Activated naive CD4-positive, alpha-beta T cell treated with anti-CD3 and anti-CD28 coated beads, Interleukin-2, amount 50 U/mL, for 24 hours (primary cell): ENCODE results near the gene GRIA2.
"Not testable (repeated sequence)": the region's sequence is repeated elsewhere in the genome, so short reads cannot be mapped to it uniquely, and the experiment has no call there.

ENCODE experiments used
- H3K27ac Mint-ChIP-seq: one replicate; pipeline ENCODE4 v1.8.0; 2021; ENCODE audit warnings: mild to moderate bottlenecking, mixed read lengths
- H3K27me3 Mint-ChIP-seq: one replicate; pipeline ENCODE4 v1.8.0; 2021; ENCODE audit warnings: mixed read lengths
- H3K36me3 Mint-ChIP-seq: one replicate; pipeline ENCODE4 v1.8.0; 2021; ENCODE audit warnings: mixed read lengths
- H3K4me1 Mint-ChIP-seq: one replicate; pipeline ENCODE4 v1.8.0; 2021; ENCODE audit warnings: mixed read lengths
- H3K4me3 Mint-ChIP-seq: one replicate; pipeline ENCODE4 v1.8.0; 2021; ENCODE audit warnings: mild to moderate bottlenecking, mixed read lengths
- H3K9me3 Mint-ChIP-seq: one replicate; pipeline ENCODE4 v1.8.0; 2021; ENCODE audit warnings: mixed read lengths

GRIA2 gene

DNA sequence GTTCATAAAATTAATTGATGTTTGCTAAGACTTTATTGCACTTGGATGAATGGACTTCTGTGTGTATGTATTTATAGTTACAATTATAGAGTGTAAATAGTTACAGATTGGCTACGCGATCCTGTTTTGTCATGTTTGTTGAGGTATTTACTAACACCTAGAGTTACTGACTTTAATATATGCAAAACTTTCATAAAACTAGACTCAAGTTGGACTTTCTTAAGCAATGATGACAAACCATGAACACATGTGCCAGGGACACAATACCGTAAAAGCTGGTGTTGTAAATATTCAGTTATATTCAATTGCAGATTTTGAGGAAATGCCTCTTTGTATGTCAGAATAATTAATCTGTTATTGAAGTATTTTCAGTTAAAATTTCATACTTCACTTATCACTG is 6.1 kb downstream of the GRIA2 start:
- peaks cover 13% of the 10 kb centered on the region for H3K27me3 Mint-ChIP-seq
- H3K4me3 Mint-ChIP-seq = no peak overlapping the region
- no peaks in the 10 kb centered on the region for H3K36me3 Mint-ChIP-seq
- no peaks in the 10 kb centered on the region for H3K4me1 Mint-ChIP-seq
- no peak overlapping the region for H3K27ac Mint-ChIP-seq
- H3K9me3 Mint-ChIP-seq = no peaks in the 10 kb centered on the region

DNA sequence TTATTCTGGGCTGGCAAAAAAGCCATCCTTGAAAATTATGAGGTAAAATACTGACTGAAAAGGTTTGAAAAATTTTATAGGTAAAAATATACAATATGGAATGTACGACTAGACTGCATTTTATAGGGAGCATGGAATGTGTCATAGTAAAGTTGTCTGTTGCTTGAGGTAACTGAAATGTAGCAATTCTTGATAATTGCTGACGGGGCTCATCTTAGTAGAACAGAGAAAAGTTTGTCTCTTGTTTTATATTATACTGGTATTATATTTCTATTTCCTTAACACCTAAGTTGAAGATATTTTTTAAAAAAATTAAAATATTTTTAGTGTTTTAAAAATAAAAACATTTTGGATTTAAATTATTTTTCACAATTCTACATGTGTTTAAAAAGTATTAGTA is 11.0 kb downstream of the GRIA2 start:
- Mint-ChIP-seq H3K4me3 (no peak overlapping the region), H3K27ac (no peak overlapping the region), H3K4me1 (no peaks in the 10 kb centered on the region), H3K27me3 (no peaks in the 10 kb centered on the region), H3K9me3 (no peaks in the 10 kb centered on the region), H3K36me3 (no peaks in the 10 kb centered on the region)

DNA sequence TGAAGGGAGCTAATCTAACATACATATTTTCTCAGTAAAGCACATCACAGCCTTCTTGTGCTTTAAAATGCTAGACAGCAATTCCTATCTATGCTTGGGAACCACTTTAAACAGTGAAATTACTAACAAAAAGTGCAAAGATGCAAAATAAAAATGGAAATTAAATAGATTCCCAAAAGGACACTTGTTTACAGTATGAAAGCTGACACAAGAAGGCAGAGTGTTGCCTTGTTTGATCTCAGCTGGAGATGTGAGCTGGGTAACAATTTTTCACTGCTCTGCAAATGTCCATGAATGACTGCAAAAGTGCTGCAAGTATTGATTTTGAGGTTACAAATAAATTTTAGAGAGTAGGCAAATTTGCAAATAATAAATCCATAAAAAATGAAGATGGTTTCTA is 22.3 kb downstream of the GRIA2 start:
- Mint-ChIP-seq H3K27ac (no peak overlapping the region), H3K9me3 (no peaks in the 10 kb centered on the region), H3K4me3 (no peak overlapping the region), H3K4me1 (no peaks in the 10 kb centered on the region), H3K27me3 (no peaks in the 10 kb centered on the region), H3K36me3 (no peaks in the 10 kb centered on the region)

DNA sequence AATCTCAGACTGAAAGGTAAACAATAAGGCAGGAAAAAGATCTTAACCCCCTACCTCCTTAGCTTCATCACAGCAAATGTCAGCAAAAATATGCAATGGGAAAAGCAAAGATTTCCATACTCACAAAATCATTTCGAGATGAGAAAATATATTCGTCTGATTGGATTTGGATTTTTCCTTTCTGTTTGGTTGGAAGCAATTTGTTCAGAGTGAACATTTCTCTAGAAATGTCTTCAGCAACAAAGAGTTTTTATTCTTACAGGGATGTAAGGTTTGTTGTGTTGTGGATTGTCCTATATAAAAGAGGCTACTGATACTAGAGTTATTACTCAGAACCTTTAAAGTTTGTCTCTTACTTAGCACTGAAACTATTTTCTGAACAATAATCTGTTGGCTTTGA is 23.8 kb downstream of the GRIA2 start:
- Mint-ChIP-seq H3K4me3 (no peak overlapping the region), H3K27ac (no peak overlapping the region), H3K9me3 (no peaks in the 10 kb centered on the region), H3K4me1 (no peaks in the 10 kb centered on the region), H3K36me3 (no peaks in the 10 kb centered on the region), H3K27me3 (no peaks in the 10 kb centered on the region)

DNA sequence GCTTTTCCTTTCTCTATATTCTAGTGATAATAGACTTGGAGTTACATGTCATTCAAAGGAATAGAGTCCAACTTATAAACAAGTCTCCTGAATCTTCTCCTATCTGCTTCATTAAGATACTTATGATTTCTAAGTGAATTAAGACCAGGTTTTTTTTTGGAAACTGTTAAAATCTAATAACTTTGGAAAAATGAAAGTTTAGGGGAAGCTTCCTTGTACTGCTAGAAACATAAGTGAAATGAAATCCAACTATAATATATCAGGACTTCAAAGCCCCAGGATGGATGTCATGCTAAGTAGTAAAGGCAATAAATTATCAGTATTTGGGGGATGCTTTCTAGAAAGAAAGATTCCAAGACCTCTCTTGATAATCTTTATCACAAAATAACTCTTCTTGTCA is 24.8 kb downstream of the GRIA2 start:
- no peak overlapping the region for H3K27ac Mint-ChIP-seq
- no peaks in the 10 kb centered on the region for H3K9me3 Mint-ChIP-seq
- no peak overlapping the region for H3K4me3 Mint-ChIP-seq
- no peaks in the 10 kb centered on the region for H3K36me3 Mint-ChIP-seq
- H3K27me3 Mint-ChIP-seq = no peaks in the 10 kb centered on the region
- no peaks in the 10 kb centered on the region for H3K4me1 Mint-ChIP-seq

DNA sequence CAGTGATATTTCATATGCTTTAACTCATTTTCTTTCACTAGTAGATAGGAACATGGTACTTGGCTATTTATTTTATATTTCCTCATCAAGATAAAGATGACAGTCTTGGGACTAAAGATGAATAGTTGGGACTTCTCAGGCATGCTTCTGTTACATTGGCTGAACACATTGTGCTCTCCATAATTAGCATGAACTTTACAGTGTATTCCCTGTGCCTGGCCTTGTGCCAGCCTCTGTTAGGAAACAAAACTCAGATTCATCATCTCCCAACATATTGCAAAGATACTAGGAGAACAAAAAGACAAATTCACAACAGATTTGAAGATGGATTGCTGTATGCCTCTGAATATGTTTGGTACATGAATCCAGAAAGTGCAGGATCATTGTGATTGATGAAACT is 26.4 kb downstream of the GRIA2 start:
- no peaks in the 10 kb centered on the region for H3K27me3 Mint-ChIP-seq
- H3K4me3 Mint-ChIP-seq = no peak overlapping the region
- H3K27ac Mint-ChIP-seq = no peak overlapping the region
- H3K4me1 Mint-ChIP-seq = no peaks in the 10 kb centered on the region
- H3K36me3 Mint-ChIP-seq = no peaks in the 10 kb centered on the region
- H3K9me3 Mint-ChIP-seq = peaks cover 5% of the 10 kb centered on the region

DNA sequence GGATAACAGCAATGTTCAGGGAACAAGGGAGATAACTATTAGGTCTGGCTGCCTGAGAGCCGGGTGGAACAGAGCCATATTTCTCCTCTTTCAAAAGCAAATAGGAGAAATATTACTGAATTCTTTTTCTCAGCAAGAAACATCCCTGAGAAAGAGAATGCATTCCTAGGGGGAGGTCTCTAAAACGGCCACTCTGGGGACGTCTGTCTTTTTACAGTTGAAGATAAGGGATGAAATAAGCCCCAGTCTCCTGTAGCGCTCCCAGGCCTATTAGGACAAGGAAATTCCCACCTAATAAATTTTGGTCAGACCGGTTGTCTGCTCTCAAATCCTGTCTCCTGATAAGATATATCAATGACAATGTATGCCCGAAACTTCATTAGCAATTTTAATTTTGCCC is 37.6 kb downstream of the GRIA2 start:
- H3K27ac Mint-ChIP-seq, H3K36me3 Mint-ChIP-seq, H3K4me1 Mint-ChIP-seq, H3K27me3 Mint-ChIP-seq, H3K9me3 Mint-ChIP-seq, H3K4me3 Mint-ChIP-seq: not testable (repeated sequence)

DNA sequence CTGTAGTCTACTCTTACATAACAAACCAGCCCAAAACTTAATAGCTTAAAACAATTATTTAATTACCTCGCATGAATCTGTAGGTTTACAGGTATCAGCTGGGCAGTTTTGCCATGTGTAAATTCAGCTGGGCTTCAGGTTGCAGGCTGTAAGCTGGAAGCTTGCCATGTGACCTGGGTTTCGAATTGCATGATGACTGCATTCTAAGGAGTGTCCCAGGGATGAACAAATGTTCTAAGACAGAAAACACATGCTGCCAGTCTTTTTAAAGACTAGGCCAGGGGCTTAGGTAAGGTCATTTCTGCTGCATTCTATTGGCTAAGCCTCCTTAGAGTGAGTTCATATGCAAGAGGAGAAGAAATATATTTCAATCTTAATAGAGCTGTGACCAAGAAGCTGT is 44.8 kb downstream of the GRIA2 start:
- no peak overlapping the region for H3K4me3 Mint-ChIP-seq

DNA sequence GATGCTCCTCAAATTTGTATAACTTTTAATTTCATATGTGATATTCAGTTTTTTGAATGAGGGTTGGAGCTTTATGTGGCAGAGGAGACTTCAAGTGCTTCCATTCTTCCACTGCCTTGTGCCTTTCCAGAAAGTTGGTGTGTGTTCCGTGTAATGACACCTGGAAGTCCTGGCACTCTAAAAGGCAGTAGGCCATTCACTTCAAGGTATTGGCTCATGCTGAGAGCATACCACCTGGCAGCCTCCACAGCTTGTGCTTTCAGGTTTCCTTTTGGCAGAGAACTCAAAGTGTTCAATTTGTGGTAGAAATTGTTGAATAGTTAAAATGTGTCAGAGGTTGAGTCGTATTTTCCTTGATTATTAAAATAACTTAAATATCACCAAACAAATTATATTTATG is 49.6 kb downstream of the GRIA2 start:
- H3K4me1 Mint-ChIP-seq = no peaks in the 10 kb centered on the region
- H3K27ac Mint-ChIP-seq = no peak overlapping the region
- no peak overlapping the region for H3K4me3 Mint-ChIP-seq
- no peaks in the 10 kb centered on the region for H3K27me3 Mint-ChIP-seq
- no peaks in the 10 kb centered on the region for H3K36me3 Mint-ChIP-seq
- peaks cover 17% of the 10 kb centered on the region for H3K9me3 Mint-ChIP-seq

More for the DNA sequence above, 44.8 kb downstream of the GRIA2 start:
- H3K27ac Mint-ChIP-seq = no peak overlapping the region
- H3K4me1 Mint-ChIP-seq = no peaks in the 10 kb centered on the region
- no peaks in the 10 kb centered on the region for H3K27me3 Mint-ChIP-seq
- no peaks in the 10 kb centered on the region for H3K36me3 Mint-ChIP-seq
- H3K9me3 Mint-ChIP-seq = peaks cover 8% of the 10 kb centered on the region

DNA sequence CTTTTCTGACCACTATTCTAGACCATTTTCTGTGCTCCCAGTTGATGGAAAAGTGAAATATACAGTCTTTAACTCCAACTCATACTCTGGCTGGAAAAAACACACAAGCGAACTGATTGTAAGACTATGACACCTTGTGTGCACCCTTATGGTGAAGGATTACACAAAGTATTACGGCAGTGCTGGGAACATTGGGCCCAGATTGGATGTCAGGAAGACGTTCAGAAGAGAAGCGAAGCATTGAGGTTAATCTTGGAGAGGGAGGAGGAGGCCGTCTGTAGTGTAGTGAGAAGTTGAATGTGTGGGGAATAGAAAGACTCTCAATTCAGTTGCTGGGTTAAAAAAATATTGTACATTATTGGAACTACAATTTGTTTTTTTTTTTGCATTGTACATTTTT is 50.0 kb downstream of the GRIA2 start:
- Mint-ChIP-seq H3K9me3 (peaks cover 17% of the 10 kb centered on the region), H3K4me1 (no peaks in the 10 kb centered on the region), H3K36me3 (no peaks in the 10 kb centered on the region), H3K27me3 (no peaks in the 10 kb centered on the region), H3K4me3 (no peak overlapping the region), H3K27ac (no peak overlapping the region)

DNA sequence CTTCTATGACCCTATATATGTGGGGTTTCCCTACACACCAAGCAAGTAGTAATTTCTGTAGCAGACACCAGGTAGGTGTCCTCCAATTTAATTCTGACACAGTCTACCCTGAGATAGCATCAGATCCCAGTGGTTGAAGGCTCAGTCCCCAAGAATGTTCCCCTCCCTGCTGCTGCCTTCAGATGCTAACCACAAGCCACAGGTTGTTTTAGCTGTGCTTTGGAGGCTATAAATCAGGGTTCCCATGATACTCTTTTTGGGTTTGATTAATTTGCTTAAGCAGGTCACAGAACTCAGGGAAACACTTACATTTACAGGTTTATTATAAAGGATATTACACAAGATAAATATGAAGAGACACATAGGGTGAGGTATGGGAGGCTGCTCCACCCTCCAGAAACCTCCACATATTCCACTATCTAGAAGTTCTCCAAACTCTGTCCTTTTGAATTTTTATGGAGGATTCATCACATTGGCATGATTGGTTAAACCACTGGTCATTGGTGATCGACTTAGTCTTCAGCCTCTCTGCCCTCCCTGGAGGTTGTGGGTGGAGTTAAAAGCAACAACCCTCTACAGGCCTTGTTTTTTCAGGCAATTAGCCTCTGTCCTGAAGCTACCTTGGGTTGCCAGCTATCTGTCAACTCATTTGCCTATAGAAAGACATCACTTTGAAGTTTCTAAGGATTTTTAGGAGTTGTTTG is 50.8 kb downstream of the GRIA2 start:
- H3K36me3 Mint-ChIP-seq = no peaks in the 10 kb centered on the region
- peaks cover 15% of the 10 kb centered on the region for H3K9me3 Mint-ChIP-seq
- no peaks in the 10 kb centered on the region for H3K27me3 Mint-ChIP-seq
- no peak overlapping the region for H3K4me3 Mint-ChIP-seq
- no peaks in the 10 kb centered on the region for H3K4me1 Mint-ChIP-seq
- H3K27ac Mint-ChIP-seq = no peak overlapping the region

DNA sequence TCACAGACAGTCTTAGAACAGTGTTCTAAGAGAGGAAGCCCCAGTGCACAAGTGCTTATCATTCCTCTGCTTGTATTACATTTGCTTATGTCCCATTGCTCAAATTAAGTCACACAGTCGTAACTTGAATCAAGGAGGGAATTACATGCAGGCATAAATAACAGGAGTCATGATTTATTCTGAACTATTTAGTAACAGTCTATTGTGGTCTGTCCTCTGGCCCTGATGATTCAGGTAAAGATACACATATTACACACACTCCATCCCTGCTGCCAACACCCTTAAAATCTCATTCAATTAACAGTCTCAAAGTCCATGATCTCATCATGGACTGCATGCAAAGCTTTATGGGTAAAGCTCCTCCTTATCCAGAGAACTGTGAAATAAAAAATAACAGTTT is 60.1 kb downstream of the GRIA2 start:
- no peak overlapping the region for H3K4me3 Mint-ChIP-seq
- H3K36me3 Mint-ChIP-seq = no peaks in the 10 kb centered on the region
- no peaks in the 10 kb centered on the region for H3K9me3 Mint-ChIP-seq
- no peaks in the 10 kb centered on the region for H3K27me3 Mint-ChIP-seq
- H3K4me1 Mint-ChIP-seq = no peaks in the 10 kb centered on the region
- H3K27ac Mint-ChIP-seq = no peak overlapping the region

DNA sequence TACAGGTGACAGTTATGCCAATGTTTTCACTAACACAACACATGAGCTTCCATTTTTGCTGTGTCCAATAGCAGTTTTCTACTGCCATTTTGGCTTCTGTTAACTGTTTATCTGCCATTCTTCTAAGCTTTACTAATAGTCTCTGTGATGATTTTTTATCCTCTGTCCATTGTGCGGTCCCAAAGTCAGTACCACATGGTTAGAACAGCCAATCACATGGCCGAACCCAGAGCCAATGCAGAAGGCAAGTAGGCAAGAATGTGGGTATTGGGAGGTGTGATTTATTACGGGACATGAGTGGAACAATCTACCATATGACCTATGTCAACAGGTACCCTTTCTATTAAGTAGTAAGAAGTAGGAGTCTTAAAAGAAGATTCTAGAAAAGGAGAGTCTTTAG is 61.5 kb downstream of the GRIA2 start:
- no peaks in the 10 kb centered on the region for H3K4me1 Mint-ChIP-seq
- no peak overlapping the region for H3K4me3 Mint-ChIP-seq
- no peaks in the 10 kb centered on the region for H3K9me3 Mint-ChIP-seq
- no peaks in the 10 kb centered on the region for H3K36me3 Mint-ChIP-seq
- H3K27ac Mint-ChIP-seq = no peak overlapping the region
- H3K27me3 Mint-ChIP-seq = no peaks in the 10 kb centered on the region

DNA sequence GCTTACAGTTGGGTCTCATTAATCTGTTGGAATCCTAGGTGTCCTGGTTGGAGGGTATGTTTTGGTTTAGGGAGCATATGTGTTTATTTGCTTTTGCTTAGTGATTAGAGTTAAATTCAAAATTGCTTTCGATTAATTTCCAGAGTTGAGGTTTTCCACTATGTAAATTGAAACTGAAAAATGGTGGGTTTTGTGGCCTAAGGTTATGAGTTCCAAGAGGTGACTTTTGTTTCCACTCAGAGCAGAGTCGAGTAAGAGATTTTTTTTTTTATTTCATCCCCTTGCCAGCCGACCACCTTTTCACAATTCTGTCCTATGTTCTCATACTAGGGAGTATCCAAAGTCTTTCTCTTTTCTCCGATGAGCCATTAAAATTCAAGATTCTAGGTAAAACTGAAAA is 66.9 kb downstream of the GRIA2 start:
- Mint-ChIP-seq H3K4me3 (no peak overlapping the region), H3K36me3 (no peaks in the 10 kb centered on the region), H3K4me1 (no peaks in the 10 kb centered on the region), H3K27ac (no peak overlapping the region), H3K27me3 (no peaks in the 10 kb centered on the region), H3K9me3 (no peaks in the 10 kb centered on the region)

DNA sequence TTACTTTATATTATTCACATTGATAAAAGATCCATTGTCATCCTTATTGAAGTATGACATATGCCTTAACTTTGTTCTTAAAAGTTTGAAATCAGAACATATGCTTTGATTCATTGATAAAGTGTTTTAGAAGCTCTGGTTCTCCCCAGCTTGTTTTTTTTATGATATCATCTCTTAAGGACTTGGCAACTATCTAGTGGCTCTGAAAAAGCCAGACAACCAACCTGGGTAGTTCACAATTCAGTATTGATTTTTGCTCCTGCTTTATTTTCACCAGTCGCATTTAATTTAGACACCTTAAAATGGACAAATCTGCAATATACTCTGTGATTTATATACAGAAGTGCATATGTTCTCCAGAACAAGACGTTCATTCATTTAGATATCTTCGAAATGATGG is 70.1 kb downstream of the GRIA2 start:
- Mint-ChIP-seq H3K4me1 (no peaks in the 10 kb centered on the region), H3K9me3 (no peaks in the 10 kb centered on the region), H3K27me3 (no peaks in the 10 kb centered on the region), H3K4me3 (no peak overlapping the region), H3K36me3 (no peaks in the 10 kb centered on the region), H3K27ac (no peak overlapping the region)

DNA sequence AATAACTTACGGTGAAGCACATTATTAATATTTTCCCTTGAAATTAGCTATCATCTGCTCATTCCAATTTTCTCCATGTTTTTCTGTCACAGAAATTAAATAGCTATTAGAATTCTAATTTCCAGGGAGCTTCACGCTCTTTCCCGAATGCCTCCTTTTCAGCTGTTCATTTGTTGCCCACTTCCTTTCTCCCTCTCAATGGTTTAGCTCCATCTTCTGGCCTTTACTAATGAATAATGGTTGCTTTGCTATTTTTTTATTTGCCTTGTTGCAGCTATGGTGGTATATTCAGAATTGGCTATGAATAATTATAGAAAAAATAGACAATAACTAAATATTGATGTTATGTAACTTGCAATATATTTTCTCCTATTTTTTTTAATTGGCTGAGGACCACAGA is 70.5 kb downstream of the GRIA2 start:
- Mint-ChIP-seq H3K27ac (no peak overlapping the region), H3K36me3 (no peaks in the 10 kb centered on the region), H3K4me1 (no peaks in the 10 kb centered on the region), H3K9me3 (no peaks in the 10 kb centered on the region), H3K4me3 (no peak overlapping the region), H3K27me3 (no peaks in the 10 kb centered on the region)

DNA sequence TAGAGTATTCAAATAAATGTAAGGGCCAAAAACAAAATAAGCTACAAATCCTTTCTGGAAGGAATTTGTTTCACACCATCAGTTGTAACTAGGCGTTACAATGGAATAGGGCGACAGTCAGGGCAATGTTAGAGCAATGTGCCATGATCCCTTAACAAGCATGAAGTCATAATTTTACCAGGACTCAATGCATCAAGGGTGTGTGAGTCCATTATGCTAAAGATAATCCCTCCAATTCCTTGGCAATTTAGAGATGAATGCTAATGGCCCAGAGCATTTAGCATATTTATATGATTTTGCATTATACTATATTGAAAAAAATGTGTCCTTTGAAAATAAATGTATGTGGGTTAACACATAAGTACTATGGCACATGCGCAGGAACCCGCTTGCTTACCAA is 73.1 kb downstream of the GRIA2 start:
- Mint-ChIP-seq H3K27ac (no peak overlapping the region), H3K4me3 (no peak overlapping the region), H3K27me3 (no peaks in the 10 kb centered on the region), H3K9me3 (peaks cover 6% of the 10 kb centered on the region), H3K36me3 (no peaks in the 10 kb centered on the region), H3K4me1 (no peaks in the 10 kb centered on the region)
